AG10803 (cell line): ENCODE measurements around the gene CST3.

Experiments used
- DNase-seq: peaks from one replicate; pipeline ENCODE4 v3.0.0; 2010; ENCODE audit warnings: low read depth
- H3K4me3 ChIP-seq: 2 replicates; pipeline ENCODE4 v1.5.1; 2011; ENCODE audit warnings: mild to moderate bottlenecking, low read length, control low read depth
- TF ChIP-seq, protein P1 (sequence below): conservative IDR thresholded peaks from 2 replicates; pipeline ENCODE4 v1.5.1; 2011; ENCODE audit warnings: mild to moderate bottlenecking, low read length, control low read depth, inconsistent platforms

CST3 gene

DNA sequence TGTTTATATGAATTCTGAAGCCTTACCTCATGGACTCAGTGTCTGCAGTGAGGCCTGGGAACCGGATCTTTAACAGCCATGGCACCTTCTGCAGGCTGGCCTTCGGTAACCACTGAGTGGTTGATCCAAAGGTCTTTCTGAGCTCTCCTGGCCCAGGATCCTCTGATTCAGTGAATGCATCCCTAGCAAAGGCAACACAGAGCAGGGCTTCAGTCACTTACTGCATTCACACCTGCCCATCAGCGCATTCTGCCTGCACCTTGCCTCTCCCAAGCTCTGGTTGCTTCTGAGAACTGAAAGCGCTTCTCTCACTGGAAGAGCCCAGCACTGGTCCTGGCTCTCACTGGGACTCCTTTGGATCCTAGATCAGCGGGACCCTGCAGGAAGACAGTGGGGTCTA lies 23.6 kb downstream of the CST3 start:
- H3K4me3 ChIP-seq: no peak overlapping the region
- TF ChIP-seq, protein P1, sequence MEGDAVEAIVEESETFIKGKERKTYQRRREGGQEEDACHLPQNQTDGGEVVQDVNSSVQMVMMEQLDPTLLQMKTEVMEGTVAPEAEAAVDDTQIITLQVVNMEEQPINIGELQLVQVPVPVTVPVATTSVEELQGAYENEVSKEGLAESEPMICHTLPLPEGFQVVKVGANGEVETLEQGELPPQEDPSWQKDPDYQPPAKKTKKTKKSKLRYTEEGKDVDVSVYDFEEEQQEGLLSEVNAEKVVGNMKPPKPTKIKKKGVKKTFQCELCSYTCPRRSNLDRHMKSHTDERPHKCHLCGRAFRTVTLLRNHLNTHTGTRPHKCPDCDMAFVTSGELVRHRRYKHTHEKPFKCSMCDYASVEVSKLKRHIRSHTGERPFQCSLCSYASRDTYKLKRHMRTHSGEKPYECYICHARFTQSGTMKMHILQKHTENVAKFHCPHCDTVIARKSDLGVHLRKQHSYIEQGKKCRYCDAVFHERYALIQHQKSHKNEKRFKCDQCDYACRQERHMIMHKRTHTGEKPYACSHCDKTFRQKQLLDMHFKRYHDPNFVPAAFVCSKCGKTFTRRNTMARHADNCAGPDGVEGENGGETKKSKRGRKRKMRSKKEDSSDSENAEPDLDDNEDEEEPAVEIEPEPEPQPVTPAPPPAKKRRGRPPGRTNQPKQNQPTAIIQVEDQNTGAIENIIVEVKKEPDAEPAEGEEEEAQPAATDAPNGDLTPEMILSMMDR: no peak
- DNase-seq: no peak

DNA sequence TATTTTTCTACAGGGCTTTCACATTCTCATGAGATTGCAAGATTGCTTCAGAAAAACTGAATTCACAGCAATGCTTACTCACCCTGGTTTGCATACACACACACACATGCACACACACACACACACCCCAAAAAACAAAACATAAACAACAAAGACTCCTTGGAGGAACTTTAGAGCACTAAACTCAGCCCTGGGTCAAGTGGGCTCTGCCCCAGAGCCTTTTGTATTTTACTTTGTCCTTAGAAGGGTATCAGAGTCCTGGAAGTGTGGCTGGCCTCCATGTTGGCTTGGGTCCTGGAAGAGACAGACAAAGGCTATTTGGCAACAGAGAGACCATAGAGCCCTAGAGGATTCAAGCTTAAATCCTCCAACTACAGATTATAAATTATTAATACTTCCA lies 24.1 kb downstream of the CST3 start:
- TF ChIP-seq, protein P1: no peak
- no peak for DNase-seq
- no peak overlapping the region for H3K4me3 ChIP-seq

DNA sequence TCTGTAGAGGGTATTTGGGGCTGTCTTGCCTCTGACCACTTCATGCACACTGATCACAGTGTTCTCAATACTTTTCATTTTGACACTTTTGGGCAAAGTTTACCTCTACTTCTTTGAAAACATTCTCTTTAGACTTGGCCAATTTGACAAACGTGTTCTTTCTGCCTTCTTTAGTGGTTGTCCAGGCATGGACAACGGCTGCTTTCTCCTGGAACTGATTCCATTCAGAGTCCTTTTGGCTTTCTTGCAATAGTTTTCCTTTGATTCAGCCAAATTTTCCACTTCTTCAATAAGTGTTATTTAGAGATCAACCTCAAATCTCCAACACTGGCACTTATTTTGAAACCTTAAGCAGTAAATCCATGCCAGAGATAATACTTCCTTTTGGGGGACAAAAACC lies 25.4 kb downstream of the CST3 start:
- H3K4me3 ChIP-seq: no peak overlapping the region
- DNase-seq: no peak
- TF ChIP-seq, protein P1: no peak

DNA sequence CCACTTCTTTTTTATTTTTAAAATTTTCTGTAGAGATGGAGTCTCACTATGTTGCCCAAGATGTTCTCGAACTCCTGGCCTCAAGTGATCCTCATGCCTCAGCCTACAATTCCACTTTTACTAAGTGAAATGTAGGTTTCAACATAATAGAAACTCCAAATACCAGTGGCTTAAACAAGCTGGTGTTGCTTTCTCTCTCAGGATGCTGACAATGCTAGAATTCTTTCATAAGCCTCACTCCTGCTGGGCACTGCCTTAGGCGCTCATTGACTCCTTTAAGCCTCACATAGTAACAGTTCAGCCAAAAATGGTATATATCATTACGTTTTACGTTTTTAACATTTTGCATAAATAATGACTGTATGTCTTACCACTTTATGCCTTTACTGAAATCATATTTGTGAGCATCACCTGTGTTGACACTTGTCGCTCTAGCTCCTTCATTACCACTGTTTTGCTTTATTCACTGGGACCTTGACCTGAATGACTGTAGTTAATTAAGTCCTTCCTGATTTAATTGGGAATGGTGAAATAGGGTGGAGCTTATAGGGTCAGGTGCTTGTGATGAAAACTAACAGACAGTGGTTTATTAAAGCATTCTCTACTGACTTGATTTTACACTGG lies 28.2 kb downstream of the CST3 start:
- TF ChIP-seq, protein P1: no peak
- no peak overlapping the region for H3K4me3 ChIP-seq
- DNase-seq: no peak

DNA sequence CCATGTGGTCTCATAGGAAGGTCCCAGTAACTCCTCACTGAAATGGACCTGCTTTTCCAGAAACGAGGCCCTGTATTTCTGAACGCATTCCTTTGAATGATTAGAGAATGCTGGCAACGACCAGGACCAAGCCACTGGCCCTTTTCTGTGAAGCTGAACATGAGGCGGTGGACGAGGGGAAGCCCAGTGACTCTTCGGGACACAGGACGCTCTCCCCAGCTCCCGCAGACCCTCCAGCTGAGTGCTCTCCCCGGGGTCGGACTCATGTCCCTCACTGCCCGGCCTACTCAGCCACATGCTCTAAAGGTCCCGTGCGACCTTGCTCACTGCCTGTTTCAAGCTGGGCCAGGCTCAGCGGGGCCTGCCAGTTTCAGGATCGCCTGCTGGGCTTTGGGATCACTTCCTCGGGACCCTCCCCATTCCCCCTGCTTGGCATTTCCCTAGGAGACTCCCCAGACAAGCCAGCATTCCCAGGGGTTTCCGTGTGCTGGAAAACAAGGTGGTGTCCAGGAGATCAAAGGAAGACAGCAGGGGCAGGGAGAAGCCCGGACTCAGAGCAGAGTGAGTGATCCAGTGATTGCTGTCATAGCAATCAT lies 29.4 kb downstream of the CST3 start:
- H3K4me3 ChIP-seq: no peak overlapping the region
- TF ChIP-seq, protein P1: no peak
- DNase-seq: no peak

DNA sequence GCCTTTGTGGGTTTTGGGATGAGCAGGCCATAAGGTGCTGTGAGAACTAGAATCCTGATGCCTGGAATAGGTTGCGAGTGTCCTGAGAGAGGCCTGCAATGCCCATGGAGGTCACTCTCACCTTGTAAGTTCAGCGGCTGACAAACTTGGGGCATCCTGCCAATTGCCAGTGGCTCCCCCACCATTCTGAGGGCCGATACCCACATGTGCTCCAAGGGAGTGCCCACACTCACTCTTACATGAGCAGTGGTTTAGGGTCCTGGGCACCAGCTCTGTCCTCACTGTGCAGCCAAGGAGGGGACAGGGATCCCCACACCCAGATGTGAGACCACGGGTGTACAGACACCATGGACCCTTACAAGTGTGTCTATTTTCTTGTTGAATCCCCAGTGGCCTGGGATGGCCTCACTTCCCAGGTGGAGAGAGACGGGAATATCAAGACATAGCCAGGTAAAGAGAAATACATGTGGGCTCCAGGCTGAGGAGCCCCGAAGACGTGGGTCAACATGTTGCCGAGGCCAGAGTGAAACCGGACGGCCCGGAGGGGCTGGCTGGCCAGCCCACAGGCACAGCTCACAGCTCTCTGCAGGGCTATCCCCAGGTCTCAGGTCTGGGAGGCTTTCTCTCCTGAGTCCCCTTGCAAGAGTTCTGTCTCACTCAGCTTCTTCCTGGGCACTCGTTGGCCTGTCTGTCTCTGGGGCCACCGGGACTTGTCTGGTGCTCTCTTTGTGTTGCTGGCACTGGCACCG lies 30.1 kb downstream of the CST3 start:
- no peak for DNase-seq
- TF ChIP-seq, protein P1: no peak
- H3K4me3 ChIP-seq: no peak overlapping the region

DNA sequence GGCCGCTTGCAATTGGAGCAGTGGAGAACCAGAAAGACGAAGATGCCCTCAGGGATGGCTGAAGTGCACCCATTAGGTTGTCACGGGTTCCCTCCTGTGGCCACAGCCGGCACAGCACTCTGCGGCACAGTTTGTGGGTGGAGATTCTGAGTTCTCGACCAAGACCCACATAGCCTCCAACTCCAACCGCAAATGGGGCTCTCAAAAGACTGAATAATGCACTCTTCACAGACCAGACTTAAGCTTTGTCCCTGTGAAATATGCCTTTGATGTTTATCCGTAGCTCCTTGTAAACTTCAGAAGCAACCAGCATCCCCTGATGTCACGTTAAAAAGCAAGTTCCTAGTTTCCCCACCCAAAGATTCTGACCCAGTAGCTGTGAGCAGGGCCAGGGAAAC lies 31.1 kb downstream of the CST3 start:
- no peak overlapping the region for H3K4me3 ChIP-seq
- TF ChIP-seq, protein P1: peak; percentile 97
- peak; percentile 65 for DNase-seq
